Prostate gland (tissue), 2 donors: ENCODE measurements around the gene GK.

Experiments used
- CTCF ChIP-seq, 4 experiments: fragments of 200-600 bp in 2 of 4; fragments of 450-650 bp in 2 of 4; sonication (generic) in 2 of 4; IDR thresholded peaks; 1 replicate in 3 of 4; 2 replicates in 1 of 4; pipeline ENCODE4 v1.5.1; 2016 to 2019; ENCODE audit warnings: antibody characterized with exemption in 4 of 4, mild to moderate bottlenecking in 2 of 4, moderate library complexity in 2 of 4
- POLR2A ChIP-seq: fragments of 450-650 bp; IDR thresholded peaks from one replicate; pipeline ENCODE4 v1.6.1; 2016; ENCODE audit warnings: antibody characterized with exemption, mild to moderate bottlenecking

DNA sequence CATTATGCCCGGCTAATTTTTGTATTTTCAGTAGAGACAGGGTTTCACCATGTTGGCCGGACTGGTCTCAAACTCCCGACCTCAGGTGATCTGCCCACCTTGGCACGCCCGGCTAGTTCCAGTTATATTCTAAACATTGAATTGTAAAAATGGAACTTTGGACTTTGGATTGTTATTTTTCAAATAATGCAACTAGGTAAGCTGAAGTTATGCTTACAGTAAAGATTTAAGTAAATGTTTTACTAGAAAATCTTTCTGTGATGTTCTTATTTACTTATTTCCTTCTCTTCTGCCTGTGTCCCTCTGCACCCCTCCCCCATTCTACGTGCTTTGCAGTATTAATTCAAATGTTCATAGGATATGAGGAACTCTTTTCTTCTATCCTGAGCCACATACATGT, 26.1 kb downstream of the GK start:
- TF ChIP-seq POLR2A (no peak), CTCF (IDR thresholded peaks at IDR 0.05) (no peak)
